ENCODE measurements around the gene CNEP1R1. TPM values are rescaled to one million over a fixed set of nuclear protein-coding genes. Genes with fewer than 3 reads are reported as not detected.

CNEP1R1 gene
- polyA plus RNA-seq, 1 donor from 2014 or later: 44.2 TPM

GRCh38 chr16:50021544-50021943 lies 3.5 kb upstream of the CNEP1R1 start (continued):
- no peak for TF ChIP-seq RAD21 (conservative IDR thresholded peaks at IDR 0.05)
- TF ChIP-seq TAF1 (IDR thresholded peaks at IDR 0.05; ENCODE audit: low read depth): no peak
- no peak for TF ChIP-seq POLR2AphosphoS5 (IDR thresholded peaks at IDR 0.05)

- Histone ChIP-seq H3K4me3 (ENCODE audit: low read length) (no peak overlapping the region), H3K27ac (ENCODE audit: low read length) (no peak overlapping the region), H3K9ac (ENCODE audit: low read length) (no peak overlapping the region), H3K4me2 (ENCODE audit: low read length) (no peak overlapping the region), H2AFZ (ENCODE audit: low read depth, low read length) (no peak overlapping the region), H3K27me3 (ENCODE audit: insufficient read depth, low read depth, low read length) (no peaks in the 10 kb centered on the region), H3K36me3 (ENCODE audit: insufficient read depth, low read length) (no peaks in the 10 kb centered on the region), H3K79me2 (replicated peaks; ENCODE audit: insufficient read depth, low read length) (peaks cover 14% of the 10 kb centered on the region), H3F3A (ENCODE audit: insufficient read depth, low read length, poor library complexity, severe bottlenecking) (no peaks in the 10 kb centered on the region), H3K9me3 (ENCODE audit: low read length) (no peaks in the 10 kb centered on the region), H3K9me2 (ENCODE audit: insufficient read depth, low read length) (no peaks in the 10 kb centered on the region), H4K20me1 (ENCODE audit: insufficient read depth) (no peaks in the 10 kb centered on the region)
- TF ChIP-seq RAD21 (conservative IDR thresholded peaks at IDR 0.05) (no peak), MXI1 (conservative IDR thresholded peaks at IDR 0.05; ENCODE audit: poor library complexity, severe bottlenecking) (no peak)
These were observed 1.4 kb upstream of the CNEP1R1 start for GRCh38 chr16:50023641-50024040.

- H3K79me2 ChIP-seq (replicated peaks; ENCODE audit: insufficient read depth, low read length): peaks cover 14% of the 10 kb centered on the region
- no peaks in the 10 kb centered on the region for H3K9me2 ChIP-seq (ENCODE audit: insufficient read depth, low read length)
- H3K27me3 ChIP-seq (ENCODE audit: insufficient read depth, low read depth, low read length): no peaks in the 10 kb centered on the region
- H3K36me3 ChIP-seq (ENCODE audit: insufficient read depth, low read length): no peaks in the 10 kb centered on the region
- peak overlapping the region; percentile 46 for H3K9ac ChIP-seq (ENCODE audit: low read length)
- no peaks in the 10 kb centered on the region for H4K20me1 ChIP-seq (ENCODE audit: insufficient read depth)
- H2AFZ ChIP-seq (ENCODE audit: low read depth, low read length): peak overlapping the region; percentile 46
- no peaks in the 10 kb centered on the region for H3K9me3 ChIP-seq (ENCODE audit: low read length)
- H3F3A ChIP-seq (ENCODE audit: insufficient read depth, low read length, poor library complexity, severe bottlenecking): no peaks in the 10 kb centered on the region
- H3K4me3 ChIP-seq (ENCODE audit: low read length): peak overlapping the region; percentile 86
- peak overlapping the region; percentile 74 for H3K4me2 ChIP-seq (ENCODE audit: low read length)
- no peak for TF ChIP-seq EZH2 (IDR thresholded peaks at IDR 0.05; ENCODE audit: borderline replicate concordance, insufficient read depth, low read length, poor library complexity, severe bottlenecking)
- no peak for TF ChIP-seq CTCF (IDR thresholded peaks at IDR 0.05; ENCODE audit: poor library complexity, severe bottlenecking)
- no peak for TF ChIP-seq SMC3 (conservative IDR thresholded peaks at IDR 0.05; ENCODE audit: poor library complexity)
- no peak for TF ChIP-seq RAD21 (conservative IDR thresholded peaks at IDR 0.05)
- no peak for TF ChIP-seq POLR2AphosphoS5 (IDR thresholded peaks at IDR 0.05)
- TF ChIP-seq REST (IDR thresholded peaks at IDR 0.05; ENCODE audit: borderline replicate concordance): no peak
- no peak for TF ChIP-seq TAF1 (IDR thresholded peaks at IDR 0.05; ENCODE audit: low read depth)
- TF ChIP-seq EP300 (conservative IDR thresholded peaks at IDR 0.05; ENCODE audit: poor library complexity, severe bottlenecking): no peak
- no peak for TF ChIP-seq MXI1 (conservative IDR thresholded peaks at IDR 0.05; ENCODE audit: poor library complexity, severe bottlenecking)
- peak overlapping the region; percentile 62 for H3K27ac ChIP-seq (ENCODE audit: low read length)
These were observed 818 bp upstream of the CNEP1R1 start for GRCh38 chr16:50024207-50024606.

Data from neural cell (in vitro differentiated cells).